Osteocyte (in vitro differentiated cells): ENCODE measurements around the gene SMYD5. TPM values are rescaled to one million over a fixed set of nuclear protein-coding genes. Genes with fewer than 3 reads are reported as not detected.
"Not testable (repeated sequence)": the region's sequence is repeated elsewhere in the genome, so short reads cannot be mapped to it uniquely, and the experiment has no call there.

ENCODE experiments used
- DNase-seq: peaks from one replicate; pipeline ENCODE4 v3.0.0; 2021; ENCODE audit warnings: mixed read lengths; ENCODE audit not compliant: unreplicated experiment; ENCODE audit errors: extremely low spot score
- H3K27ac Mint-ChIP-seq: one replicate; pipeline ENCODE4 v1.8.0; 2021; ENCODE audit warnings: mild to moderate bottlenecking, mixed read lengths; ENCODE audit not compliant: unreplicated experiment
- H3K27me3 Mint-ChIP-seq: one replicate; pipeline ENCODE4 v1.8.0; 2021; ENCODE audit warnings: mixed read lengths; ENCODE audit not compliant: unreplicated experiment
- H3K36me3 Mint-ChIP-seq: one replicate; pipeline ENCODE4 v1.8.0; 2021; ENCODE audit warnings: mixed read lengths; ENCODE audit not compliant: unreplicated experiment
- H3K4me1 Mint-ChIP-seq: one replicate; pipeline ENCODE4 v1.8.0; 2021; ENCODE audit warnings: mixed read lengths; ENCODE audit not compliant: unreplicated experiment
- H3K4me3 Mint-ChIP-seq: one replicate; pipeline ENCODE4 v1.8.0; 2021; ENCODE audit warnings: mild to moderate bottlenecking, moderate library complexity, mixed read lengths; ENCODE audit not compliant: unreplicated experiment
- H3K9me3 Mint-ChIP-seq: one replicate; pipeline ENCODE4 v1.8.0; 2021; ENCODE audit warnings: mixed read lengths; ENCODE audit not compliant: unreplicated experiment
- CTCF ChIP-seq: fragments of 200-600 bp; sonication (generic); IDR thresholded peaks from 2 replicates; pipeline ENCODE4 v1.5.0; 2021; ENCODE audit warnings: antibody characterized with exemption, mild to moderate bottlenecking, moderate library complexity
- long read RNA-seq: library from polyadenylated mRNA; unstranded; transcript quantifications from one replicate; pipeline ENCODE4 v2.0.0, GENCODE V29; 2021
- total RNA-seq: library from RNA; stranded (reverse); gene quantifications from 2 replicates; pipeline ENCODE4 v1.2.1, GENCODE V29; 2021

SMYD5 gene
- 17.1 and 18.7 TPM in 2 replicates for total RNA-seq
- long read RNA-seq, partial matches to known transcripts: 0 of 3 reads
- long read RNA-seq, other reads (novel, unspliced or antisense): 0 of 3 reads

- H3K4me1 Mint-ChIP-seq: peaks cover 34% of the 10 kb centered on the region
- DNase-seq: peak; percentile 90
- no peaks in the 10 kb centered on the region for H3K36me3 Mint-ChIP-seq
- TF ChIP-seq CTCF: no peak
- H3K4me3 Mint-ChIP-seq: peak within 1 kb of the TSS; percentile 84
- peak within 1 kb of the TSS; percentile 90 for H3K27ac Mint-ChIP-seq
- H3K9me3 Mint-ChIP-seq: no peaks in the 10 kb centered on the region
- peaks cover 11% of the 10 kb centered on the region for H3K27me3 Mint-ChIP-seq
Observed at GRCh38 chr2:73214120-73215035, at the start of gene SMYD5. SMYD5 (plus strand) TSS chr2:73214245; CDS start chr2:73214267, 22 bp downstream.

GRCh38 chr2:73165978-73166377, 48.1 kb upstream of the SMYD5 start:
- not testable (repeated sequence) for H3K4me1 Mint-ChIP-seq, H3K36me3 Mint-ChIP-seq, H3K9me3 Mint-ChIP-seq, DNase-seq, H3K27ac Mint-ChIP-seq, H3K4me3 Mint-ChIP-seq
- peaks cover 13% of the 10 kb centered on the region for H3K27me3 Mint-ChIP-seq

- H3K4me1 Mint-ChIP-seq, H3K27ac Mint-ChIP-seq, H3K4me3 Mint-ChIP-seq, H3K36me3 Mint-ChIP-seq, DNase-seq, H3K27me3 Mint-ChIP-seq, H3K9me3 Mint-ChIP-seq: not testable (repeated sequence)
Observed at GRCh38 chr2:73166813-73167212, 47.2 kb upstream of the SMYD5 start.

GRCh38 chr2:73168348-73168747, 45.7 kb upstream of the SMYD5 start:
- H3K36me3 Mint-ChIP-seq, H3K9me3 Mint-ChIP-seq, DNase-seq, H3K4me3 Mint-ChIP-seq, H3K27ac Mint-ChIP-seq, H3K4me1 Mint-ChIP-seq: not testable (repeated sequence)
- peaks cover 19% of the 10 kb centered on the region for H3K27me3 Mint-ChIP-seq

GRCh38 chr2:73170341-73170740, 43.7 kb upstream of the SMYD5 start:
- not testable (repeated sequence) for H3K27ac Mint-ChIP-seq
- H3K27me3 Mint-ChIP-seq: peaks cover 26% of the 10 kb centered on the region

GRCh38 chr2:73172963-73173362, 41.1 kb upstream of the SMYD5 start:
- Mint-ChIP-seq H3K4me3 (no peak overlapping the region), H3K4me1 (peaks cover 18% of the 10 kb centered on the region), H3K27me3 (peaks cover 34% of the 10 kb centered on the region), H3K9me3 (no peaks in the 10 kb centered on the region), H3K36me3 (no peaks in the 10 kb centered on the region), H3K27ac (no peak overlapping the region)
- no peak for DNase-seq
- TF ChIP-seq CTCF: no peak

More at GRCh38 chr2:73170341-73170740, 43.7 kb upstream of the SMYD5 start:
- H3K4me3 Mint-ChIP-seq, H3K36me3 Mint-ChIP-seq, DNase-seq, H3K4me1 Mint-ChIP-seq, H3K9me3 Mint-ChIP-seq: not testable (repeated sequence)

- no peak for TF ChIP-seq CTCF
Observed at GRCh38 chr2:73173781-73174180, 40.3 kb upstream of the SMYD5 start.

More at GRCh38 chr2:73173781-73174180, 40.3 kb upstream of the SMYD5 start:
- H3K27me3 Mint-ChIP-seq: peaks cover 41% of the 10 kb centered on the region
- H3K36me3 Mint-ChIP-seq: no peaks in the 10 kb centered on the region
- no peak overlapping the region for H3K4me3 Mint-ChIP-seq
- H3K27ac Mint-ChIP-seq: no peak overlapping the region
- H3K9me3 Mint-ChIP-seq: no peaks in the 10 kb centered on the region
- no peak for DNase-seq
- peaks cover 18% of the 10 kb centered on the region for H3K4me1 Mint-ChIP-seq
